ENCODE measurements around the gene MUC12.

DNA sequence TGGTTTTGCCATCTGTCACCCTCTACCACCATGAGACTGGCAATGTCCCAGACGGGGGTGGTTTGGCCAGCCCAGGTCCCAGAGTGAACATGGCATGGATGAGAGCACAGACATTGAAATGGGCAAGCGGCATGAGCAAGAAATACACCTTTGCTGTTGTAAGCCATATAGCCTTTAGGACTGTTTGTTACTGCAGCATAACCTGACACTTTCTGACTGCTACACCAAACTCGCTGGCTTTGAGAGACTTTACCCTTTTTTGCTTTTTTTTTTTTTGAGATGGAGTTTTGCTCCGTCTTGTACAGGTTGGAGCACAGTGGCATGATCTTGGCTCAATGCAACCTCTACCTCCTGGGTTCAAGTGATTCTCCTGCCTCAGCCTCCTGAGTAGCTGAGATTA is 25.2 kb upstream of the MUC12 start:
- TF ChIP-seq CTCF (IDR thresholded peaks at IDR 0.05) = no peak
- TF ChIP-seq POLR2A (IDR thresholded peaks at IDR 0.05) = no peak

Data from esophagus squamous epithelium (tissue), 4 donors.